AG09309 (cell line): ENCODE data around the gene ACOXL.

Experiments used
- DNase-seq: peaks from one replicate; pipeline ENCODE4 v3.0.0-alpha.2; 2010; ENCODE audit warnings: low read depth
- H3K4me3 ChIP-seq: 2 replicates; pipeline ENCODE4 v1.5.1; 2011; ENCODE audit warnings: mild to moderate bottlenecking, low read depth, low read length, moderate library complexity; ENCODE audit not compliant: control insufficient read depth
- CTCF ChIP-seq: IDR thresholded peaks from 2 replicates; pipeline ENCODE4 v1.5.1; 2011; ENCODE audit warnings: mild to moderate bottlenecking, low read depth, low read length, inconsistent platforms; ENCODE audit not compliant: insufficient read depth, control insufficient read depth; ENCODE audit errors: missing control alignments

Gene ACOXL

GRCh38 chr2:110904116-110904778 is 171.9 kb downstream of the ACOXL start:
- no peak overlapping the region for H3K4me3 ChIP-seq
- no peak for DNase-seq
- no peak for TF ChIP-seq CTCF

GRCh38 chr2:110904779-110905148 is 172.4 kb downstream of the ACOXL start:
- DNase-seq: no peak
- H3K4me3 ChIP-seq: no peak overlapping the region
- no peak for TF ChIP-seq CTCF

GRCh38 chr2:110905217-110905616 is 172.8 kb downstream of the ACOXL start:
- no peak for TF ChIP-seq CTCF
- DNase-seq: no peak
- H3K4me3 ChIP-seq: no peak overlapping the region

GRCh38 chr2:110906613-110907298 is 174.4 kb downstream of the ACOXL start:
- no peak overlapping the region for H3K4me3 ChIP-seq

GRCh38 chr2:110909501-110909900 is 177.1 kb downstream of the ACOXL start:
- H3K4me3 ChIP-seq: no peak overlapping the region
- no peak for TF ChIP-seq CTCF
- DNase-seq: no peak

More at GRCh38 chr2:110906613-110907298, 174.4 kb downstream of the ACOXL start:
- TF ChIP-seq CTCF: no peak
- no peak for DNase-seq

- no peak for DNase-seq
- no peak overlapping the region for H3K4me3 ChIP-seq
- no peak for TF ChIP-seq CTCF
These were observed 178.1 kb downstream of the ACOXL start for GRCh38 chr2:110910423-110910822.
